ENCODE measurements around the gene SNRNP25.

The SNRNP25 gene

GRCh38 chr16:104928-105327 is 51.3 kb downstream of the SNRNP25 start:
- no peak for DNase-seq (ENCODE audit: low read depth)

- DNase-seq (ENCODE audit: low read depth) = no peak
Observed at GRCh38 chr16:105521-105920, 51.9 kb downstream of the SNRNP25 start.

GRCh38 chr16:106623-107324 is 53.1 kb downstream of the SNRNP25 start:
- peak; percentile 17 for DNase-seq (ENCODE audit: low read depth)
